ENCODE results near the gene BPHL.
"Not testable (repeated sequence)": the region's sequence is repeated elsewhere in the genome, so short reads cannot be mapped to it uniquely, and the experiment has no call there.

Gene BPHL

GRCh38 chr6:3118353-3119039 lies at the start of gene BPHL:
Gene BPHL (plus strand): TSS chr6:3118711. CDS start chr6:3118741, 30 bp downstream.
- ATAC-seq, result peak; percentile 95
- H3K27me3 Mint-ChIP-seq, result no peaks in the 10 kb centered on the region
- peak within 1 kb of the TSS; percentile 83 for H3K4me3 Mint-ChIP-seq

GRCh38 chr6:3071568-3071967 lies 46.9 kb upstream of the BPHL start:
- H3K27ac Mint-ChIP-seq, result peak overlapping the region; percentile 29

More at GRCh38 chr6:3118353-3119039, at the start of gene BPHL:
- peaks cover 21% of the 10 kb centered on the region for H3K4me1 Mint-ChIP-seq
- no peaks in the 10 kb centered on the region for H3K36me3 Mint-ChIP-seq (ENCODE audit: low read depth)
- peak; percentile 100 for DNase-seq
- no peaks in the 10 kb centered on the region for H3K9me3 Mint-ChIP-seq
- peak within 1 kb of the TSS; percentile 80 for H3K27ac Mint-ChIP-seq

GRCh38 chr6:3072798-3073197 lies 45.7 kb upstream of the BPHL start:
- Mint-ChIP-seq H3K4me3 (no peak overlapping the region), H3K27ac (no peak overlapping the region), H3K36me3 (ENCODE audit: low read depth) (peaks cover 30% of the 10 kb centered on the region), H3K9me3 (no peaks in the 10 kb centered on the region), H3K27me3 (no peaks in the 10 kb centered on the region), H3K4me1 (peaks cover 62% of the 10 kb centered on the region)
- DNase-seq (no peak), ATAC-seq (no peak)

More at GRCh38 chr6:3071568-3071967, 46.9 kb upstream of the BPHL start:
- H3K4me1 Mint-ChIP-seq, result peaks cover 63% of the 10 kb centered on the region
- H3K9me3 Mint-ChIP-seq, result no peaks in the 10 kb centered on the region
- no peak for ATAC-seq
- DNase-seq, result no peak
- no peak overlapping the region for H3K4me3 Mint-ChIP-seq
- peaks cover 20% of the 10 kb centered on the region for H3K36me3 Mint-ChIP-seq (ENCODE audit: low read depth)
- H3K27me3 Mint-ChIP-seq, result no peaks in the 10 kb centered on the region

GRCh38 chr6:3073382-3073781 lies 45.1 kb upstream of the BPHL start:
- H3K4me3 Mint-ChIP-seq, result no peak overlapping the region
- peaks cover 59% of the 10 kb centered on the region for H3K4me1 Mint-ChIP-seq
- H3K9me3 Mint-ChIP-seq, result no peaks in the 10 kb centered on the region
- no peak for DNase-seq
- no peak for ATAC-seq
- H3K27me3 Mint-ChIP-seq, result no peaks in the 10 kb centered on the region
- H3K27ac Mint-ChIP-seq, result no peak overlapping the region
- H3K36me3 Mint-ChIP-seq (ENCODE audit: low read depth), result peaks cover 35% of the 10 kb centered on the region

GRCh38 chr6:3075772-3076113 lies 42.8 kb upstream of the BPHL start:
- H3K36me3 Mint-ChIP-seq (ENCODE audit: low read depth), result peaks cover 40% of the 10 kb centered on the region
- no peak for ATAC-seq
- H3K4me3 Mint-ChIP-seq, result peak overlapping the region; percentile 48
- H3K27me3 Mint-ChIP-seq, result no peaks in the 10 kb centered on the region
- H3K27ac Mint-ChIP-seq, result peak overlapping the region; percentile 85
- H3K4me1 Mint-ChIP-seq, result peaks cover 44% of the 10 kb centered on the region
- no peak for DNase-seq
- no peaks in the 10 kb centered on the region for H3K9me3 Mint-ChIP-seq

GRCh38 chr6:3076320-3076719 lies 42.2 kb upstream of the BPHL start:
- no peak for DNase-seq
- H3K27me3 Mint-ChIP-seq, result no peaks in the 10 kb centered on the region
- no peak overlapping the region for H3K27ac Mint-ChIP-seq
- ATAC-seq, result no peak
- no peaks in the 10 kb centered on the region for H3K9me3 Mint-ChIP-seq
- H3K4me3 Mint-ChIP-seq, result no peak overlapping the region
- H3K4me1 Mint-ChIP-seq, result peaks cover 39% of the 10 kb centered on the region
- peaks cover 43% of the 10 kb centered on the region for H3K36me3 Mint-ChIP-seq (ENCODE audit: low read depth)

- Mint-ChIP-seq H3K27me3 (no peaks in the 10 kb centered on the region), H3K9me3 (no peaks in the 10 kb centered on the region), H3K4me1 (peaks cover 32% of the 10 kb centered on the region), H3K36me3 (ENCODE audit: low read depth) (peaks cover 45% of the 10 kb centered on the region), H3K27ac (no peak overlapping the region), H3K4me3 (no peak overlapping the region)
- no peak for DNase-seq
- peak; percentile 33 for ATAC-seq
Measured at GRCh38 chr6:3077430-3077829, 41.1 kb upstream of the BPHL start.

- H3K4me1 Mint-ChIP-seq, result peaks cover 26% of the 10 kb centered on the region
- H3K36me3 Mint-ChIP-seq (ENCODE audit: low read depth), result peaks cover 50% of the 10 kb centered on the region
Measured at GRCh38 chr6:3078952-3079351, 39.6 kb upstream of the BPHL start.

GRCh38 chr6:3079682-3080081 lies 38.8 kb upstream of the BPHL start:
- no peak for ATAC-seq
- peaks cover 21% of the 10 kb centered on the region for H3K4me1 Mint-ChIP-seq
- no peaks in the 10 kb centered on the region for H3K27me3 Mint-ChIP-seq
- no peaks in the 10 kb centered on the region for H3K9me3 Mint-ChIP-seq
- DNase-seq, result no peak
- H3K27ac Mint-ChIP-seq, result no peak overlapping the region
- peaks cover 53% of the 10 kb centered on the region for H3K36me3 Mint-ChIP-seq (ENCODE audit: low read depth)
- no peak overlapping the region for H3K4me3 Mint-ChIP-seq

More at GRCh38 chr6:3078952-3079351, 39.6 kb upstream of the BPHL start:
- H3K27ac Mint-ChIP-seq, DNase-seq, H3K9me3 Mint-ChIP-seq, H3K4me3 Mint-ChIP-seq, ATAC-seq, H3K27me3 Mint-ChIP-seq: not testable (repeated sequence)

GRCh38 chr6:3081960-3082359 lies 36.6 kb upstream of the BPHL start:
- ATAC-seq (no peak), DNase-seq (no peak)
- peaks cover 6% of the 10 kb centered on the region for H3K4me1 Mint-ChIP-seq
- no peak overlapping the region for H3K4me3 Mint-ChIP-seq
- no peaks in the 10 kb centered on the region for H3K27me3 Mint-ChIP-seq
- H3K27ac Mint-ChIP-seq, result no peak overlapping the region
- peaks cover 61% of the 10 kb centered on the region for H3K36me3 Mint-ChIP-seq (ENCODE audit: low read depth)
- H3K9me3 Mint-ChIP-seq, result no peaks in the 10 kb centered on the region

- H3K4me1 Mint-ChIP-seq, result peaks cover 9% of the 10 kb centered on the region
- no peak overlapping the region for H3K4me3 Mint-ChIP-seq
- H3K36me3 Mint-ChIP-seq (ENCODE audit: low read depth), result peaks cover 59% of the 10 kb centered on the region
- no peak for ATAC-seq
- no peak overlapping the region for H3K27ac Mint-ChIP-seq
- H3K9me3 Mint-ChIP-seq, result no peaks in the 10 kb centered on the region
- no peak for DNase-seq
- no peaks in the 10 kb centered on the region for H3K27me3 Mint-ChIP-seq
Measured at GRCh38 chr6:3085074-3085473, 33.4 kb upstream of the BPHL start.

- no peaks in the 10 kb centered on the region for H3K9me3 Mint-ChIP-seq
- no peak overlapping the region for H3K4me3 Mint-ChIP-seq
- H3K4me1 Mint-ChIP-seq, result peaks cover 9% of the 10 kb centered on the region
- ATAC-seq (no peak), DNase-seq (no peak)
- H3K27me3 Mint-ChIP-seq, result no peaks in the 10 kb centered on the region
- H3K36me3 Mint-ChIP-seq (ENCODE audit: low read depth), result peaks cover 53% of the 10 kb centered on the region
- H3K27ac Mint-ChIP-seq, result no peak overlapping the region
Measured at GRCh38 chr6:3086282-3086946, 32.1 kb upstream of the BPHL start.

GRCh38 chr6:3088446-3088845 lies 30.1 kb upstream of the BPHL start:
- Mint-ChIP-seq H3K36me3 (ENCODE audit: low read depth) (peaks cover 43% of the 10 kb centered on the region), H3K4me1 (peaks cover 9% of the 10 kb centered on the region), H3K27ac (peak overlapping the region; percentile 71), H3K4me3 (no peak overlapping the region), H3K9me3 (no peaks in the 10 kb centered on the region), H3K27me3 (no peaks in the 10 kb centered on the region)
- ATAC-seq (peak; percentile 69), DNase-seq (no peak)

GRCh38 chr6:3088968-3089367 lies 29.5 kb upstream of the BPHL start:
- no peaks in the 10 kb centered on the region for H3K9me3 Mint-ChIP-seq
- no peak for DNase-seq
- H3K27ac Mint-ChIP-seq, result no peak overlapping the region
- no peak for ATAC-seq
- peaks cover 38% of the 10 kb centered on the region for H3K36me3 Mint-ChIP-seq (ENCODE audit: low read depth)
- no peaks in the 10 kb centered on the region for H3K27me3 Mint-ChIP-seq
- H3K4me3 Mint-ChIP-seq, result no peak overlapping the region
- peaks cover 9% of the 10 kb centered on the region for H3K4me1 Mint-ChIP-seq

GRCh38 chr6:3090013-3090412 lies 28.5 kb upstream of the BPHL start:
- H3K27ac Mint-ChIP-seq, result no peak overlapping the region
- DNase-seq (no peak), ATAC-seq (no peak)
- H3K27me3 Mint-ChIP-seq, result no peaks in the 10 kb centered on the region
- H3K4me1 Mint-ChIP-seq, result peaks cover 9% of the 10 kb centered on the region
- peaks cover 36% of the 10 kb centered on the region for H3K36me3 Mint-ChIP-seq (ENCODE audit: low read depth)
- H3K4me3 Mint-ChIP-seq, result no peak overlapping the region
- no peaks in the 10 kb centered on the region for H3K9me3 Mint-ChIP-seq
